GM18519 (cell line): ENCODE data around the gene DENND2C.
"Not testable (repeated sequence)": the region's sequence is repeated elsewhere in the genome, so short reads cannot be mapped to it uniquely, and the experiment has no call there.

Experiments used
- ATAC-seq: cut with Tn5 transposase; IDR thresholded peaks from one replicate; pipeline ENCODE4 v1.9.1; 2021; ENCODE audit warnings: mild to moderate bottlenecking, moderate library complexity; ENCODE audit not compliant: unreplicated experiment, low FRiP score

The DENND2C gene

GRCh38 chr1:114610546-114611245, 59.2 kb downstream of the DENND2C start:
- no peak for ATAC-seq

- no peak for ATAC-seq
Observed at GRCh38 chr1:114609826-114610225, 60.0 kb downstream of the DENND2C start.

GRCh38 chr1:114609026-114609425, 60.8 kb downstream of the DENND2C start:
- no peak for ATAC-seq

DNA sequence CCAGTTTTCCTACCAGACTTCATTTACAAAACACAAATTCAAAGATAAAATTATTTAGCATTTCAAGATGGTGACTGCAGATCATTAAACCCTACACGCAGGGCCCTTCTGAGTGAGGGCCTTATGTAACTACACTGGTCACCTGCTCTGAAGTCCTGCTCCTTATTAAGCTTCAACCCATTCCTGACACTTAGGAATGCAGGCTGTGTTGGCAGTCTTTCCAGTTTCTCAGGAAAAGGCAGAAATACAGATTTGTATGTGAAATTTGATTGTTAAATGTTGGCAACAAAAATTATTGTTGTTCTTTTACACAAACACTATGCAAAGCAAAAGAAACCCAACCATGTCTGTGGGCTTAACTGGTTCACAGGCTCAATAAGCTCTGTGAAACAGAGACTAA, 62.6 kb downstream of the DENND2C start:
- no peak for ATAC-seq

- no peak for ATAC-seq
Observed at GRCh38 chr1:114597949-114598348, 71.9 kb downstream of the DENND2C start.

- no peak for ATAC-seq
Observed at GRCh38 chr1:114595602-114596001, 74.2 kb downstream of the DENND2C start.

DNA sequence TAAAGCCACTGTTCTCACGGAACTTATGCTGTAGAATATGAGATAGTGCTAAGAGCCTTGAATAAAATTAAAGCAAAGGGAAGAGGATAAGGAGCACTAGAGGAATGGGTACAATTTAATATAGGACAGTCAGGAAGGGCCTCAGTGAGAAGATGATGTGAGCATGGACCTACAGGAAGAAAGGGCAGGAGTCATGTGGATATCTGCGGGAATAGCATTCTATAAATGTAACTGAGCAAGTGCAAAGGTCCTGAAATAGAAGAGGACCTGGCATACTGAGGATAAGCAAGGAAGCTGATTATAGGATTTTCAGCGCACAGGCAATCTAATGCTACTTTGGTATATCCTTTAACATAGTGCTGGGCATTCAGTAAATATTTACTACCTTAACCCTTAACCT, 75.8 kb downstream of the DENND2C start:
- ATAC-seq: no peak

- ATAC-seq: no peak
Observed at GRCh38 chr1:114589122-114589521, 80.7 kb downstream of the DENND2C start.

- ATAC-seq: no peak
Observed at GRCh38 chr1:114588196-114588689, 81.6 kb downstream of the DENND2C start.

- no peak for ATAC-seq
Observed at GRCh38 chr1:114587203-114587991, 82.5 kb downstream of the DENND2C start.

GRCh38 chr1:114586513-114587047, 83.3 kb downstream of the DENND2C start:
- ATAC-seq: no peak

DNA sequence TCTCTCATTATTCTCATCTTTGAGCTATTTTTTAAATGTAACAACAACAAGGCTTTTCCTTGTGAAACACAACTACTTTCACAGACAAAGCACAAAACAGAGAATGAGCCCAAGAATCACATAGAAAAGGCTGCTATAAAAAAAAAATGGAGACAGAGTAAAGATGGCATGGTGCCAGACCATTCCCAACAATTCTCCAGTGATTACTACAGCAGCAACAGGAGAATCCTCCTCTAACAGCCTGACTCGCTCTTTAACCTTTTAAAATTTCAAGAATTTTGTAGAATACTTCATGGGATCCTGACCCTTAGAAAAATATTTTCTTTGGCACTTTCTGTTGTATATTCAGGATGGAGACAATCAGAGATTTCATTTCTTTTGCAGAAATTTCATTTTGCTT, 84.6 kb downstream of the DENND2C start:
- ATAC-seq: no peak

DNA sequence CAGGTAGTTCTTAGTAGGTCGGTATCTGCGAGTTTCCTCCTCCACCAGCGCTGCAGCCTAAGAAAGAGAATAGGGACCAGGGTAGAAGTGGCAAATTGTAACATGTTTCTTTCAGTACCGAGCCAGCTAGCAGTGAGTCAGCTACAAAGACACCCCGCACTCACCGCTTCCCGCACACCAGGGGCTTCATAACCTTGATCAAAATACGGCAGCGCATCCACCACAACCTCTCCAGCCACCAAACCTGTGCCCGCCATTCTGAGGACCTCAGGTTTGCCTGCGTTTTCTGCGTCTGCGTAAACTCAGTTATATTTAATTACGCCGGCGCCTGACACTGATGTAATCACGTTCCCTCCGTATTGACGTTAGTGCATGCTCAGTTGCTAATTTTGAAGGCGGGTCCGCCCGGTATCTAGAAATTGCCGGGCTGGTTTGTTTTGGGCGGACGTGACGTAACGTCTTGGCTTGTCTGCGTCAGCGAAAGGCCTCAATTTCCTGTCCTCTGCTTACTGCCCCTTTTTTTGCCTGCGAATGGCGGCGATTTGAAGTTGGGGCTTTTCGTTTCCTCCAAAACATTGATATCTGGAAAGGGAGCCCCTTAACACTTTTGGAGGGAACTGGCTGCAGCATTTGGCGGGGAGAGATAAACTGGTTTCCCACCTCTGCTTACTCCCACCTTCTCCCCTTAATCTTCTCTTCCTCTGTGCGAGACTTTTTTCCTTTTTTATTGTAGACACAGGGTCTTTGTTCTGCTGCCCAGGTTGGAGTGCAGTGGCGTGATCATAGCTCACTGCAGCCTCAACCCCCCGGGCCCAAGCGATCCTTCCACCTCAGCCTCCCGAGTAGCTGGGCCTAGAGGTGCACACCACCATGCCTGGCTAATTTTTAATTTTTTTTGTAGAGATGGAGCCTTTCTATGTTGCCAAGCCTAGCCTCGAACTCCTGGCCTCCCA, 88.2 kb downstream of the DENND2C start, which contains the start of gene BCAS2:
Gene BCAS2, minus strand, starts transcription at position 281 of the 953 bp plus-strand sequence. Its CDS starts 24 bp downstream, at position 257.
- ATAC-seq: peak; percentile 99

- no peak for ATAC-seq
Observed at GRCh38 chr1:114574365-114574764, 95.5 kb downstream of the DENND2C start.

GRCh38 chr1:114564141-114564540, 105.7 kb downstream of the DENND2C start:
- ATAC-seq: no peak

DNA sequence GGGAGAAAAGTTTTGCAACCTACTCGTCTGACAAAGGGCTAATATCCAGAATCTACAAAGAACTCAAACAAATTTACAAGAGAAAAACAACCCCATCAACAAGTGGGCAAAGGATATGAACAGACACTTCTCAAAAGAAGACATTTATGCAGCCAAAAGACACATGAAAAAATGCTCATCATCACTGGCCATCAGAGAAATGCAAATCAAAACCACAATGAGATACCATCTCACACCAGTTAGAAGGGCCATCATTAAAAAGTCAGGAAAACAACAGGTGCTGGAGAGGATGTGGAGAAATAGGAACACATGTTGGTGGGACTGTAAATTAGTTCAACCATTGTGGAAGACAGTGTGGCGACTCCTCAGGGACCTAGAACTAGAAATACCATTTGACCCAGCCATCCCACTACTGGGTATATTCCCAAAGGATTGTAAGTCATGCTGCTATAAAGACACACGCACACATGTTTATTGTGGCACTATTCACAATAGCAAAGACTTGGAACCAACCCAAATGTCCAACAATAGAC, 106.8 kb downstream of the DENND2C start:
- not testable (repeated sequence) for ATAC-seq

DNA sequence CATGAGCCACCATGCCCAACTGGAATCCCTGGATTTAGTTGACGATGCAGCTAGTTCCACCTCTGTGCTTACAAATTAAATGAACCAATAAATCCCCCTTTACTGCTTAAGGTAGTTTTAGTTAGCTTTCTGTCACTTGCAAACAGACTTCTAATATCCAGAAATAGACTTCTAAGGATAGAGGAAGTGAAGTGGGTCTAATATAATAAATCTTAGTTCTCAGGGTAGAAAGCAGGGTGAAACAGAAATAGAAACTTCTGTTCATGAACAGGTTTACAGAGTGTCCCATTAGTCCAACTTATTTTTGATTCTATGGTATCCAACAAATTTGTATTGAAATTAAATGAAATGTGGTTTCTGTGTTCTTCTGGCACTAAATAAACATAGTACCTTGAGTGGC, 108.5 kb downstream of the DENND2C start:
- ATAC-seq: no peak

DNA sequence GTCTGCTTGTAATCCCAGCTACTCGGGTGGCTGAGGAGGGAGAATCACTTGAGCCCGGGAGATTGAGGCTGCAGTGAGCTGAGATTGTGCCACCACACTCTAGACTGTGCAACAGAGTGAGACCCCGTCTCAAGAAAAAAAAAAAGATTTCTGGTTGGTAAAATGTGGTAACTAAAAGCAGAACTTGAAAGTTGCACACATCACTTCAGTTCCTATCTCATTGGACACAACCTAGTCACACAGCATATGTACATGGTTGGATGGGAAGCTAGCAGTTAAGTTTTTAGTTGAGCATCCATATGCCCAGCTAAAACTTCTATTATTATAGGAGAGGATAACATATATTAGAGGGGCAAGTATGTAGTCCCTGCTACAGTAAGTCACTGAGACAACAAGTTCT, 110.5 kb downstream of the DENND2C start:
- no peak for ATAC-seq

DNA sequence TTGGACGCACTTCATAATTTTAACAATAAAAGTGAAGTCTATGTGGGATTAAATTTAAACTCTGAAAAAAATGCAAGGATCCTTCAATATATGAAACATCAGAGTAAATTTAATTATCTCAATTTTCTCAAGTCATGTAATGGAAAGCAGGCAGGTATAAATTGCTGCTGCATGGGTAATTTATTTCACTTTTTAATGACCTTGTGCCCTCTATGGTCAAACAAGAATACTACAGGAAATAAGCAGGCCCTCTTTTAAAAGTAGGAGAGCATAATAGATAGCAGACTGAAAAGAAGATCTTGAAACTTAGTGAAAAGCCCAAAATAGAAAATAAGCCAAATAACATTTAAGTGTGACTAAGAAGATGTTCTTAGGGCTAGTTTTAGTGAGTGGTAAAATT, 111.3 kb downstream of the DENND2C start:
- no peak for ATAC-seq

DNA sequence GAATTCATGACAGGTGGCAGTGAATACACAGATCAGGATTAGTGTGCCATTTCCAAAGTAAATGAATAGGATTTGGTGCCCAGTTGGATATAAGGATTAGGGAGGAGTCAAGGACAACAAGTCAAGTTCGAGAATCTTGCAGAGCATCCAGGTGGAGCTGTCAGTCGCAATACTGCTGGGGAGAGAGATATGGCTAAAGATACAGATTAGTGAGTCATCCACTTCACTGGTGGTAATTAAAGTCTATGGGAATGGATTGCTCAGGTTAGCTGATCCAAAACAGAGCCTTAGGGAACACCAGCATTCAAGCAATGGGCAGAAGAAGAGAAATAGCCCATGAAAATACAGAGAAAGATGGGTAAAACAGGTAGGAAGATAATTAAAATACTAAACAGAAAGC, 115.3 kb downstream of the DENND2C start:
- no peak for ATAC-seq
